Prostate gland (tissue), 2 donors: Measurements from ENCODE around the gene FXYD4.

ENCODE experiments used
- POLR2AphosphoS5 ChIP-seq: sonication (generic); formaldehyde crosslinking; IDR thresholded peaks from one replicate; pipeline ENCODE4 v1.6.1; 2017; ENCODE audit warnings: antibody characterized with exemption
- TF ChIP-seq, protein P1 (sequence below), 4 experiments: fragments of 200-600 bp in 2 of 4; fragments of 450-650 bp in 2 of 4; sonication (generic) in 2 of 4; IDR thresholded peaks; 1 replicate in 3 of 4; 2 replicates in 1 of 4; pipeline ENCODE4 v1.5.1; 2016 to 2019; ENCODE audit warnings: antibody characterized with exemption in 4 of 4, mild to moderate bottlenecking in 2 of 4, moderate library complexity in 2 of 4

DNA sequence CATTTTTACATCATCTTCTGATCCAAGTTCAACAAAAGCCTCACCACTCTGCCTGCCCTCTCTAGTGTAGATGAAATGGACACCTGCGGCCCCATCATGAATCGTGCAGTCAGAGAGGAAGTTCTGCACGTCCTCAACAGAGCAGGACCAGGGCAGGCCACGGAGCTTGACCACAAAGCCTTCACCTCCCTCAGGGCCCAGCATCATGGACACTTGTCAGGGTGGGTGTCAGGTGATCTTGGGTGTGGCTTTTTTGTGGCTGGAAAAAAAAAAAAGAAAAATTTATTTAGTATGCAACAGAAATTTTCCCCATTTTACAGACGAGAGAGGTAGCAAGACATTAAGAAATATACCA is 16.2 kb downstream of the FXYD4 start:
- TF ChIP-seq, protein P1, sequence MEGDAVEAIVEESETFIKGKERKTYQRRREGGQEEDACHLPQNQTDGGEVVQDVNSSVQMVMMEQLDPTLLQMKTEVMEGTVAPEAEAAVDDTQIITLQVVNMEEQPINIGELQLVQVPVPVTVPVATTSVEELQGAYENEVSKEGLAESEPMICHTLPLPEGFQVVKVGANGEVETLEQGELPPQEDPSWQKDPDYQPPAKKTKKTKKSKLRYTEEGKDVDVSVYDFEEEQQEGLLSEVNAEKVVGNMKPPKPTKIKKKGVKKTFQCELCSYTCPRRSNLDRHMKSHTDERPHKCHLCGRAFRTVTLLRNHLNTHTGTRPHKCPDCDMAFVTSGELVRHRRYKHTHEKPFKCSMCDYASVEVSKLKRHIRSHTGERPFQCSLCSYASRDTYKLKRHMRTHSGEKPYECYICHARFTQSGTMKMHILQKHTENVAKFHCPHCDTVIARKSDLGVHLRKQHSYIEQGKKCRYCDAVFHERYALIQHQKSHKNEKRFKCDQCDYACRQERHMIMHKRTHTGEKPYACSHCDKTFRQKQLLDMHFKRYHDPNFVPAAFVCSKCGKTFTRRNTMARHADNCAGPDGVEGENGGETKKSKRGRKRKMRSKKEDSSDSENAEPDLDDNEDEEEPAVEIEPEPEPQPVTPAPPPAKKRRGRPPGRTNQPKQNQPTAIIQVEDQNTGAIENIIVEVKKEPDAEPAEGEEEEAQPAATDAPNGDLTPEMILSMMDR (IDR thresholded peaks at IDR 0.05): no peak
- TF ChIP-seq POLR2AphosphoS5: no peak
